Liver (tissue), 9 donors: ENCODE measurements around the gene SPTLC2. TPM values are rescaled to one million over a fixed set of nuclear protein-coding genes. Genes with fewer than 3 reads are reported as not detected.

Experiments
- DNase-seq: peaks from one replicate; pipeline ENCODE4 v3.0.0-alpha.2; 2017; ENCODE audit warnings: low spot score
- H3K27ac ChIP-seq, 2 donors: one replicate each; pipeline ENCODE4 v1.7.0; 2013; ENCODE audit warnings: inconsistent platforms in 2 of 2, low read length in 2 of 2, control low read depth in 1 of 2, low read depth in 1 of 2, mild to moderate bottlenecking in 1 of 2
- H3K27me3 ChIP-seq, 4 donors: one replicate each; pipeline versions ENCODE4 v1.6.1 to v1.7.0; 2013; ENCODE audit warnings: low read length in 3 of 4, inconsistent platforms in 1 of 4, mild to moderate bottlenecking in 1 of 4, moderate library complexity in 1 of 4; ENCODE audit not compliant: control insufficient read depth in 4 of 4, insufficient read depth in 4 of 4
- H3K36me3 ChIP-seq, 4 donors: one replicate each; pipeline versions ENCODE4 v1.6.1 to v1.7.0; 2013; ENCODE audit warnings: low read length in 3 of 4, mild to moderate bottlenecking in 3 of 4, low read depth in 1 of 4, moderate library complexity in 1 of 4; ENCODE audit not compliant: control insufficient read depth in 4 of 4, insufficient read depth in 3 of 4
- H3K4me1 ChIP-seq, 4 donors: one replicate each; pipeline versions ENCODE4 v1.6.1 to v1.7.0; 2013; ENCODE audit warnings: low read length in 3 of 4, mild to moderate bottlenecking in 3 of 4, moderate library complexity in 1 of 4; ENCODE audit not compliant: control insufficient read depth in 4 of 4, insufficient read depth in 4 of 4
- H3K4me3 ChIP-seq, 3 donors: one replicate each; pipeline versions ENCODE4 v1.6.1 to v1.7.0; 2013; ENCODE audit warnings: low read length in 3 of 3, control low read depth in 1 of 3, low read depth in 1 of 3, mild to moderate bottlenecking in 1 of 3
- H3K9ac ChIP-seq, 2 donors: one replicate each; pipeline ENCODE4 v1.7.0; 2013; ENCODE audit warnings: low read length in 2 of 2, mild to moderate bottlenecking in 2 of 2, moderate library complexity in 2 of 2, control low read depth in 1 of 2, low read depth in 1 of 2
- H3K9me3 ChIP-seq, 4 donors: one replicate each; pipeline versions ENCODE4 v1.6.1 to v1.7.0; 2013; ENCODE audit warnings: low read length in 3 of 4; ENCODE audit not compliant: control insufficient read depth in 4 of 4
- ATF3 ChIP-seq: IDR thresholded peaks from 2 replicates; pipeline ENCODE4 v1.6.1; 2016; ENCODE audit warnings: antibody characterized with exemption
- EGR1 ChIP-seq, 2 donors: IDR thresholded peaks; 2 replicates each; pipeline ENCODE4 v1.6.1; 2016 to 2018; ENCODE audit warnings: antibody characterized with exemption in 2 of 2, low read depth in 2 of 2
- FOXA1 ChIP-seq: IDR thresholded peaks from 2 replicates; pipeline ENCODE4 v1.6.1; 2016; ENCODE audit warnings: antibody characterized with exemption
- FOXA2 ChIP-seq: IDR thresholded peaks from 2 replicates; pipeline ENCODE4 v1.6.1; 2016; ENCODE audit warnings: antibody characterized with exemption
- GABPA ChIP-seq, 2 donors: IDR thresholded peaks in 1 of 2; conservative IDR thresholded peaks in 1 of 2; 2 replicates each; pipeline ENCODE4 v1.6.1; 2016; ENCODE audit warnings: antibody characterized with exemption in 2 of 2, mild to moderate bottlenecking in 1 of 2, moderate library complexity in 1 of 2
- HNF4A ChIP-seq, 2 donors: conservative IDR thresholded peaks; 2 replicates each; pipeline ENCODE4 v1.6.1; 2016; ENCODE audit warnings: antibody characterized with exemption in 2 of 2, mild to moderate bottlenecking in 2 of 2
- HNF4G ChIP-seq: IDR thresholded peaks from 2 replicates; pipeline ENCODE4 v1.6.1; 2016; ENCODE audit warnings: antibody characterized with exemption
- MAX ChIP-seq: IDR thresholded peaks from 2 replicates; pipeline ENCODE4 v1.6.1; 2016; ENCODE audit warnings: antibody characterized with exemption
- NR2F2 ChIP-seq: IDR thresholded peaks from 2 replicates; pipeline ENCODE4 v1.6.1; 2016; ENCODE audit warnings: antibody characterized with exemption
- RAD21 ChIP-seq, 2 donors: IDR thresholded peaks; 2 replicates each; pipeline ENCODE4 v1.6.1; 2016; ENCODE audit warnings: antibody characterized with exemption in 2 of 2, mild to moderate bottlenecking in 2 of 2
- REST ChIP-seq: IDR thresholded peaks from 2 replicates; pipeline ENCODE4 v1.6.1; 2016; ENCODE audit warnings: antibody characterized with exemption, mild to moderate bottlenecking
- RXRA ChIP-seq, 2 donors: IDR thresholded peaks; 2 replicates each; pipeline ENCODE4 v1.6.1; 2017 to 2018; ENCODE audit warnings: antibody characterized with exemption in 2 of 2, mild to moderate bottlenecking in 1 of 2
- TAF1 ChIP-seq: conservative IDR thresholded peaks from 2 replicates; pipeline ENCODE4 v1.6.1; 2016; ENCODE audit warnings: antibody characterized with exemption, mild to moderate bottlenecking
- YY1 ChIP-seq: IDR thresholded peaks from 2 replicates; pipeline ENCODE4 v1.6.1; 2016; ENCODE audit warnings: antibody characterized with exemption, mild to moderate bottlenecking
- WGBS: extraction: QIAGEN DNeasy Blood & Tissue Kit; methylation state at CpG from one replicate; pipeline ENCODE4 v1.1.7; 2013; 5-methylcytosine and 5-hydroxymethylcytosine counted together
- polyA plus RNA-seq, 2 donors: library from polyadenylated mRNA; stranded (reverse) in 1 of 2; unstranded in 1 of 2; fragments of 200-250 nt in 1 of 2; fragments of >200 nt in 1 of 2; fragmentation: Nextera tagmentation in 1 of 2; extraction: Ambion mirVana in 1 of 2; gene quantifications; one replicate each; pipeline versions ENCODE4 v1.2.1 to v1.2.3, GENCODE V29; 2013 to 2015
- total RNA-seq, 2 donors: library from RNA; depleted of rRNA; stranded (reverse); fragments of >200 nt; gene quantifications; one replicate each; pipeline ENCODE4 v1.2.3, GENCODE V29; 2014
- TF ChIP-seq, protein P1 (sequence below): IDR thresholded peaks from 2 replicates; pipeline ENCODE4 v1.6.1; 2016; ENCODE audit warnings: antibody characterized with exemption
- TF ChIP-seq, protein P2 (sequence below): fragments of 150-350 bp; IDR thresholded peaks from 2 replicates; pipeline ENCODE4 v1.5.1; 2017; ENCODE audit warnings: improper control_type of control experiment, low read depth, low read length; ENCODE audit not compliant: missing input control
- donor health status: healthy.
- donor health status: healthy.
- donor health status: healthy.
- donor health status: healthy.
- donor health status: healthy.

The SPTLC2 gene
- total and polyA plus RNA-seq, 4 donors: 3.9 to 19.2 (median 9.9) TPM

DNA sequence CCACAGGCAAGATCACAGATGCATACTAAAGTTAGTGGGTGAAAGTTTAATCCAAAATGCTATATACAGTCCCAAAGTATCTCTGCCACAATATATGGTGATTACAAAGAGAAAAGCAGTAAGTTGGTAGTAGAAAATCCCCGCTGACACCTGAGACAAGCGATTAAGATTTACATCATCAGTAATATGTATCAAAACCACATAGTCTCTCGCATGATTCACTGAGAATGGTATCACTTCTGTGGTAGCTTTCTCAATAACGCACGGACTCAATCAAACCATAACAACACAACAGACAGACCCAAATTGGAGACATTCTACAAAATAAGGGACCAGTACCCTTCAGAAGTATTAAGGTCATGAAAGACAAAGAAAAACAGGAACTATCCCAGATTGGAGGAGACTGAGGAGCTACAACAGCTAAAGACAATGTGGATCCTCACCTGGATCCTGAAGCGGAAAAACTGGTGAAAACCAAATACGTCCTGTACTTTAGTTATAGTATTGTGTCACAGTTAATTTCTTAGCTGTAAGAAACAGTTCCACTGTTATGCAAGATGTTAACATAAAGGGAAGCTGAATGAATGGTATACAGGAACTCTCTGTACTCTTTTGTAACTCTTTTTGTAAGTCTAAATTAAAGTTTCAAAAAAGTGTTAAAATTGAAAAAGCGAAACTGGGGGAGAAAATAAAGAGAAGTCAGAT, 51.0 kb downstream of the SPTLC2 start:
- Histone ChIP-seq H3K9ac (no peak overlapping the region), H3K27me3 (no peaks in the 10 kb centered on the region), H3K4me1 (no peaks in the 10 kb centered on the region), H3K27ac (no peak overlapping the region), H3K9me3 (no peaks in the 10 kb centered on the region), H3K36me3 (peaks cover 0 to 8% (median 1%) of the 10 kb centered on the region in 4 donors), H3K4me3 (no peak overlapping the region)
- DNase-seq: no peak
- WGBS: 83% methylated on average over 8 of the region's 8 CpGs
- TF ChIP-seq, protein P1, sequence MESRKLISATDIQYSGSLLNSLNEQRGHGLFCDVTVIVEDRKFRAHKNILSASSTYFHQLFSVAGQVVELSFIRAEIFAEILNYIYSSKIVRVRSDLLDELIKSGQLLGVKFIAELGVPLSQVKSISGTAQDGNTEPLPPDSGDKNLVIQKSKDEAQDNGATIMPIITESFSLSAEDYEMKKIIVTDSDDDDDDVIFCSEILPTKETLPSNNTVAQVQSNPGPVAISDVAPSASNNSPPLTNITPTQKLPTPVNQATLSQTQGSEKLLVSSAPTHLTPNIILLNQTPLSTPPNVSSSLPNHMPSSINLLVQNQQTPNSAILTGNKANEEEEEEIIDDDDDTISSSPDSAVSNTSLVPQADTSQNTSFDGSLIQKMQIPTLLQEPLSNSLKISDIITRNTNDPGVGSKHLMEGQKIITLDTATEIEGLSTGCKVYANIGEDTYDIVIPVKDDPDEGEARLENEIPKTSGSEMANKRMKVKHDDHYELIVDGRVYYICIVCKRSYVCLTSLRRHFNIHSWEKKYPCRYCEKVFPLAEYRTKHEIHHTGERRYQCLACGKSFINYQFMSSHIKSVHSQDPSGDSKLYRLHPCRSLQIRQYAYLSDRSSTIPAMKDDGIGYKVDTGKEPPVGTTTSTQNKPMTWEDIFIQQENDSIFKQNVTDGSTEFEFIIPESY: no peak
- TF ChIP-seq NR2F2: no peak
- TF ChIP-seq RXRA (IDR thresholded peaks at IDR 0.05): no peak
- TF ChIP-seq EGR1 (IDR thresholded peaks at IDR 0.05; ENCODE audit: low read depth in 2 of 2): no peak
- TF ChIP-seq FOXA2: no peak
- no peak for TF ChIP-seq MAX
- TF ChIP-seq YY1: no peak
- TF ChIP-seq TAF1: no peak
- no peak for TF ChIP-seq REST
- TF ChIP-seq GABPA (IDR thresholded peaks at IDR 0.05 in 1 of 2, conservative IDR thresholded peaks at IDR 0.05 in 1 of 2): no peak
- TF ChIP-seq HNF4A (conservative IDR thresholded peaks at IDR 0.05): no peak
- no peak for TF ChIP-seq HNF4G
- TF ChIP-seq, protein P2, sequence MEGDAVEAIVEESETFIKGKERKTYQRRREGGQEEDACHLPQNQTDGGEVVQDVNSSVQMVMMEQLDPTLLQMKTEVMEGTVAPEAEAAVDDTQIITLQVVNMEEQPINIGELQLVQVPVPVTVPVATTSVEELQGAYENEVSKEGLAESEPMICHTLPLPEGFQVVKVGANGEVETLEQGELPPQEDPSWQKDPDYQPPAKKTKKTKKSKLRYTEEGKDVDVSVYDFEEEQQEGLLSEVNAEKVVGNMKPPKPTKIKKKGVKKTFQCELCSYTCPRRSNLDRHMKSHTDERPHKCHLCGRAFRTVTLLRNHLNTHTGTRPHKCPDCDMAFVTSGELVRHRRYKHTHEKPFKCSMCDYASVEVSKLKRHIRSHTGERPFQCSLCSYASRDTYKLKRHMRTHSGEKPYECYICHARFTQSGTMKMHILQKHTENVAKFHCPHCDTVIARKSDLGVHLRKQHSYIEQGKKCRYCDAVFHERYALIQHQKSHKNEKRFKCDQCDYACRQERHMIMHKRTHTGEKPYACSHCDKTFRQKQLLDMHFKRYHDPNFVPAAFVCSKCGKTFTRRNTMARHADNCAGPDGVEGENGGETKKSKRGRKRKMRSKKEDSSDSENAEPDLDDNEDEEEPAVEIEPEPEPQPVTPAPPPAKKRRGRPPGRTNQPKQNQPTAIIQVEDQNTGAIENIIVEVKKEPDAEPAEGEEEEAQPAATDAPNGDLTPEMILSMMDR: no peak
- no peak for TF ChIP-seq ATF3

GRCh38 chr14:77562681-77563080, 53.8 kb downstream of the SPTLC2 start:
- Histone ChIP-seq H3K9ac (no peak overlapping the region), H3K27me3 (no peaks in the 10 kb centered on the region), H3K27ac (no peak overlapping the region), H3K4me1 (no peaks in the 10 kb centered on the region), H3K9me3 (no peaks in the 10 kb centered on the region), H3K36me3 (peaks cover 0 to 6% (median 2%) of the 10 kb centered on the region in 4 donors), H3K4me3 (no peak overlapping the region)
- WGBS: 83% methylated on average over 4 of the region's 4 CpGs
- no peak for DNase-seq
- TF ChIP-seq ATF3: no peak
- TF ChIP-seq, protein P2: no peak
- no peak for TF ChIP-seq YY1
- TF ChIP-seq TAF1: no peak
- TF ChIP-seq, protein P1: no peak
- no peak for TF ChIP-seq FOXA1
- TF ChIP-seq RAD21 (IDR thresholded peaks at IDR 0.05): no peak
- TF ChIP-seq RXRA (IDR thresholded peaks at IDR 0.05): no peak
- no peak for TF ChIP-seq HNF4A (conservative IDR thresholded peaks at IDR 0.05)
- no peak for TF ChIP-seq FOXA2
